ENCODE measurements around the gene CHRM2. TPM values are rescaled to one million over a fixed set of nuclear protein-coding genes. Genes with fewer than 3 reads are reported as not detected.

CHRM2 gene
- polyA plus RNA-seq, 1 donor from 2014 or later = 0.05 TPM

DNA sequence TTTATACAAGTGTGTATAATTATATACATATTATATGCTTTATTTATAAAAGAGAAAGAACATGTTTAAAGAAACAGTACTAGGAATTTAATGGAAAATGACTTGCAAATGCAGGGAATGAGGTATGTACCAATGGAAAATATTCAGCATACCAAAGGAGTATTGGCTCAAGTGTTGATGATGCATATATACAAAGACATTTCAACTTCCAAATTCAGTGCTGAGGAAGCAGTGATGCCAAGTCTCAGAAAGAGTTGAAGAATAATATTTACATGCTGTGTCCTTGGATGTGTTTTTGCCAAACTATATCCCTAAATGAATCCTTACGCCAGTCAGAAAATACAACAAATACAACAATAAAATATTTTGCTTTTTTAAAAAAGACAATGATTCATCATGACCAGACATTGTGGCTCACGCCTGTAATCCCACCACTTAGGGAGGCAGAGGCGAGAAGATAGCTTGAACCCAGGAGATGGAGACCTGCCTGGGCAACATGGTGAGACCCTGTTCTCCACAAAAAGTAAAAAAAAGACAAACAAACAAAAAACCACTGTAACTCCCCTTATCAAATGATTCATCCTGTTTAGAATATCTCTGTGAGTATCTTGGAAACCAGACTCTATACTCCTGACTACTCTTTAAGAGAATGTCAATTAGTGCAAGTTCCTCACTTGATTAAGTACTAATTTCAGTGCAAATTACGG lies 157.2 kb downstream of the CHRM2 start:
- H3F3A ChIP-seq (ENCODE audit: insufficient read depth, low read length, poor library complexity, severe bottlenecking) = no peaks in the 10 kb centered on the region
- no peaks in the 10 kb centered on the region for H3K9me2 ChIP-seq (ENCODE audit: insufficient read depth, low read length)
- no peak overlapping the region for H3K9ac ChIP-seq (ENCODE audit: low read length)
- H3K27me3 ChIP-seq (ENCODE audit: insufficient read depth, low read depth, low read length) = no peaks in the 10 kb centered on the region
- no peaks in the 10 kb centered on the region for H4K20me1 ChIP-seq (ENCODE audit: insufficient read depth)
- no peak overlapping the region for H2AFZ ChIP-seq (ENCODE audit: low read depth, low read length)
- no peaks in the 10 kb centered on the region for H3K79me2 ChIP-seq (replicated peaks; ENCODE audit: insufficient read depth, low read length)
- no peak overlapping the region for H3K27ac ChIP-seq (ENCODE audit: low read length)
- no peaks in the 10 kb centered on the region for H3K36me3 ChIP-seq (ENCODE audit: insufficient read depth, low read length)
- TF ChIP-seq RAD21 (conservative IDR thresholded peaks at IDR 0.05) (no peak), EP300 (conservative IDR thresholded peaks at IDR 0.05; ENCODE audit: poor library complexity, severe bottlenecking) (no peak), CTCF (IDR thresholded peaks at IDR 0.05; ENCODE audit: poor library complexity, severe bottlenecking) (no peak), MXI1 (conservative IDR thresholded peaks at IDR 0.05; ENCODE audit: poor library complexity, severe bottlenecking) (no peak), EZH2 (IDR thresholded peaks at IDR 0.05; ENCODE audit: borderline replicate concordance, insufficient read depth, low read length, poor library complexity, severe bottlenecking) (no peak), SMC3 (conservative IDR thresholded peaks at IDR 0.05; ENCODE audit: poor library complexity) (no peak), REST (IDR thresholded peaks at IDR 0.05; ENCODE audit: borderline replicate concordance) (no peak), POLR2AphosphoS5 (IDR thresholded peaks at IDR 0.05) (no peak), TAF1 (IDR thresholded peaks at IDR 0.05; ENCODE audit: low read depth) (no peak)
- no peak overlapping the region for H3K4me3 ChIP-seq (ENCODE audit: low read length)
- H3K4me2 ChIP-seq (ENCODE audit: low read length) = no peak overlapping the region
- no peaks in the 10 kb centered on the region for H3K9me3 ChIP-seq (ENCODE audit: low read length)

DNA sequence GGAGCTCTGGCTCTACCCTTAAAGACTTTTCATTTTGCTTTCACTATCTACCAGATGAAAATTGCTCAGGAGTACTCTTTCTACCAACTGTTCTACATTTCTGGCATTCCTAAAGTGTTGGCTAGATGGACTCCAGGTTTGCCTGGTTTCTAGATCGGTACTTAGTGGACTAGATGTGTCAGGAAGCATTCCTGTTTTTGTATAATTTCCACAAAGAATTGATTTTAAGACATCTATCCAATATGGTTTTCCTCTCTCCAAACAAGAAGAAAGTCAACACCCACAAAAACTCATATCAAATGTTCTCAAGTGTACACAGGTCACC lies 157.7 kb downstream of the CHRM2 start:
- Histone ChIP-seq H3F3A (ENCODE audit: insufficient read depth, low read length, poor library complexity, severe bottlenecking) (no peaks in the 10 kb centered on the region), H3K79me2 (replicated peaks; ENCODE audit: insufficient read depth, low read length) (no peaks in the 10 kb centered on the region), H4K20me1 (ENCODE audit: insufficient read depth) (no peaks in the 10 kb centered on the region), H3K4me2 (ENCODE audit: low read length) (no peak overlapping the region), H3K4me3 (ENCODE audit: low read length) (no peak overlapping the region), H2AFZ (ENCODE audit: low read depth, low read length) (no peak overlapping the region), H3K36me3 (ENCODE audit: insufficient read depth, low read length) (no peaks in the 10 kb centered on the region), H3K9me2 (ENCODE audit: insufficient read depth, low read length) (no peaks in the 10 kb centered on the region), H3K9me3 (ENCODE audit: low read length) (no peaks in the 10 kb centered on the region), H3K27ac (ENCODE audit: low read length) (no peak overlapping the region), H3K27me3 (ENCODE audit: insufficient read depth, low read depth, low read length) (no peaks in the 10 kb centered on the region), H3K9ac (ENCODE audit: low read length) (no peak overlapping the region)
- no peak for TF ChIP-seq RAD21 (conservative IDR thresholded peaks at IDR 0.05)
- TF ChIP-seq MXI1 (conservative IDR thresholded peaks at IDR 0.05; ENCODE audit: poor library complexity, severe bottlenecking) = no peak
- no peak for TF ChIP-seq TAF1 (IDR thresholded peaks at IDR 0.05; ENCODE audit: low read depth)
- no peak for TF ChIP-seq SMC3 (conservative IDR thresholded peaks at IDR 0.05; ENCODE audit: poor library complexity)
- no peak for TF ChIP-seq REST (IDR thresholded peaks at IDR 0.05; ENCODE audit: borderline replicate concordance)
- no peak for TF ChIP-seq POLR2AphosphoS5 (IDR thresholded peaks at IDR 0.05)
- no peak for TF ChIP-seq EP300 (conservative IDR thresholded peaks at IDR 0.05; ENCODE audit: poor library complexity, severe bottlenecking)
- TF ChIP-seq EZH2 (IDR thresholded peaks at IDR 0.05; ENCODE audit: borderline replicate concordance, insufficient read depth, low read length, poor library complexity, severe bottlenecking) = no peak
- no peak for TF ChIP-seq CTCF (IDR thresholded peaks at IDR 0.05; ENCODE audit: poor library complexity, severe bottlenecking)

Measured in neural cell (in vitro differentiated cells).